ENCODE results near the gene BICRA.

BICRA gene

DNA sequence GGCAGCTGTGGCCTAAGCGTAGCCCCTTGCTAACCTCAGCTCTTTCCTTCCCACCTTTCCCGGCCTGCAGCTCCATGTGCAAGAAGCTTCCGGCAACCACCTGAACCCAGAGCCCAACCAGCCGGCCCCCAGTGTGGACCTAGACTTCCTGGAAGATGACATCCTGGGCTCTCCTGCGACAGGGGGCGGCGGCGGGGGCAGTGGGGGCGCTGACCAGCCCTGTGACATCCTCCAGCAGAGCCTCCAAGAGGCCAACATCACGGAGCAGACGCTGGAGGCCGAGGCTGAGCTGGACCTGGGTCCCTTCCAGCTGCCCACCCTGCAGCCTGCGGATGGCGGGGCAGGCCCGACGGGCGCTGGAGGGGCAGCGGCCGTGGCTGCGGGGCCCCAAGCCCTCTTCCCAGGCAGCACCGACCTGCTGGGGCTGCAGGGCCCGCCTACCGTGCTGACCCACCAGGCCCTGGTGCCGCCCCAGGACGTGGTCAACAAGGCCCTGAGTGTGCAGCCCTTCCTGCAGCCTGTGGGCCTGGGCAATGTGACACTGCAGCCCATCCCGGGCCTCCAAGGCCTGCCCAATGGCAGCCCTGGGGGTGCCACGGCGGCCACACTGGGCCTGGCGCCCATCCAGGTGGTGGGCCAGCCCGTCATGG, 70.4 kb downstream of the BICRA start:
- DNase-seq (ENCODE audit: low read depth), result no peak
- TF ChIP-seq, protein P1, sequence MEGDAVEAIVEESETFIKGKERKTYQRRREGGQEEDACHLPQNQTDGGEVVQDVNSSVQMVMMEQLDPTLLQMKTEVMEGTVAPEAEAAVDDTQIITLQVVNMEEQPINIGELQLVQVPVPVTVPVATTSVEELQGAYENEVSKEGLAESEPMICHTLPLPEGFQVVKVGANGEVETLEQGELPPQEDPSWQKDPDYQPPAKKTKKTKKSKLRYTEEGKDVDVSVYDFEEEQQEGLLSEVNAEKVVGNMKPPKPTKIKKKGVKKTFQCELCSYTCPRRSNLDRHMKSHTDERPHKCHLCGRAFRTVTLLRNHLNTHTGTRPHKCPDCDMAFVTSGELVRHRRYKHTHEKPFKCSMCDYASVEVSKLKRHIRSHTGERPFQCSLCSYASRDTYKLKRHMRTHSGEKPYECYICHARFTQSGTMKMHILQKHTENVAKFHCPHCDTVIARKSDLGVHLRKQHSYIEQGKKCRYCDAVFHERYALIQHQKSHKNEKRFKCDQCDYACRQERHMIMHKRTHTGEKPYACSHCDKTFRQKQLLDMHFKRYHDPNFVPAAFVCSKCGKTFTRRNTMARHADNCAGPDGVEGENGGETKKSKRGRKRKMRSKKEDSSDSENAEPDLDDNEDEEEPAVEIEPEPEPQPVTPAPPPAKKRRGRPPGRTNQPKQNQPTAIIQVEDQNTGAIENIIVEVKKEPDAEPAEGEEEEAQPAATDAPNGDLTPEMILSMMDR (conservative IDR thresholded peaks at IDR 0.05; ENCODE audit: control insufficient read depth, insufficient read depth, low read depth, low read length), result no peak
- no peak overlapping the region for H3K4me3 ChIP-seq (ENCODE audit: control insufficient read depth, low read depth, low read length)

DNA sequence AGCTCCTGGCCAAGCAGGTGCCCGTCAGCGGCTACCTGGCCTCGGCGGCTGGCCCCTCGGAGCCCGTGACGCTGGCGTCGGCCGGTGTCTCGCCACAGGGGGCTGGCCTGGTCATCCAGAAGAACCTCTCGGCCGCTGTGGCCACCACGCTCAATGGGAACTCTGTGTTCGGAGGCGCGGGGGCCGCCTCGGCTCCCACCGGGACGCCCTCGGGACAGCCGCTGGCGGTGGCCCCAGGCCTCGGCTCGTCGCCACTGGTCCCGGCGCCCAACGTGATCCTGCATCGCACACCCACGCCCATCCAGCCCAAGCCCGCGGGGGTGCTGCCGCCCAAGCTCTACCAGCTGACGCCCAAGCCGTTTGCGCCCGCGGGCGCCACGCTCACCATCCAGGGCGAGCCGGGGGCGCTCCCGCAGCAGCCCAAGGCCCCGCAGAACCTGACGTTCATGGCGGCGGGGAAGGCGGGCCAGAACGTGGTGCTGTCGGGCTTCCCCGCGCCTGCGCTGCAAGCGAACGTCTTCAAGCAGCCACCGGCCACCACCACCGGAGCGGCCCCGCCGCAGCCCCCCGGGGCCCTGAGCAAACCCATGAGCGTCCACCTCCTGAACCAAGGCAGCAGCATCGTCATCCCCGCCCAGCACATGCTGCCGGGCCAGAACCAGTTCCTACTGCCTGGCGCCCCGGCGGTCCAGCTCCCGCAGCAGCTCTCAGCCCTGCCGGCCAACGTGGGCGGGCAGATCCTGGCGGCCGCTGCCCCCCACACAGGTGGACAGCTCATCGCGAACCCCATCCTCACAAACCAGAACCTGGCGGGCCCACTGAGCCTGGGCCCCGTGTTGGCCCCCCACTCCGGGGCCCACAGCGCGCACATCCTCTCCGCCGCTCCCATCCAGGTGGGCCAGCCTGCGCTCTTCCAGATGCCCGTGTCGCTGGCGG, 71.3 kb downstream of the BICRA start:
- H3K4me3 ChIP-seq (ENCODE audit: control insufficient read depth, low read depth, low read length), result no peak overlapping the region
- TF ChIP-seq, protein P1 (conservative IDR thresholded peaks at IDR 0.05; ENCODE audit: control insufficient read depth, insufficient read depth, low read depth, low read length), result no peak
- DNase-seq (ENCODE audit: low read depth), result no peak

DNA sequence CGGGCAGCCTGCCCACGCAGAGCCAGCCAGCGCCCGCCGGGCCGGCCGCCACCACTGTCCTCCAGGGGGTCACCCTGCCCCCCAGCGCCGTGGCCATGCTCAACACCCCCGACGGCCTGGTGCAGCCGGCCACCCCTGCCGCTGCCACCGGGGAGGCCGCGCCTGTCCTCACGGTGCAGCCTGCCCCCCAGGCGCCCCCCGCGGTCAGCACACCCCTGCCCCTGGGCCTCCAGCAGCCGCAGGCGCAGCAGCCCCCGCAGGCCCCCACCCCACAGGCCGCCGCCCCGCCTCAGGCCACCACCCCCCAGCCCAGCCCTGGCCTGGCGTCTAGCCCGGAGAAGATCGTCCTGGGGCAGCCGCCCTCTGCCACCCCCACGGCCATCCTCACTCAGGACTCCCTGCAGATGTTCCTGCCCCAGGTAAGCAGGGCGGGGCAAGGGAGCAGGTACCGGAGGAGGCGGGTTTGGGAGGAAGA, 72.0 kb downstream of the BICRA start:
- no peak overlapping the region for H3K4me3 ChIP-seq (ENCODE audit: control insufficient read depth, low read depth, low read length)
- TF ChIP-seq, protein P1 (conservative IDR thresholded peaks at IDR 0.05; ENCODE audit: control insufficient read depth, insufficient read depth, low read depth, low read length), result no peak
- DNase-seq (ENCODE audit: low read depth), result no peak

DNA sequence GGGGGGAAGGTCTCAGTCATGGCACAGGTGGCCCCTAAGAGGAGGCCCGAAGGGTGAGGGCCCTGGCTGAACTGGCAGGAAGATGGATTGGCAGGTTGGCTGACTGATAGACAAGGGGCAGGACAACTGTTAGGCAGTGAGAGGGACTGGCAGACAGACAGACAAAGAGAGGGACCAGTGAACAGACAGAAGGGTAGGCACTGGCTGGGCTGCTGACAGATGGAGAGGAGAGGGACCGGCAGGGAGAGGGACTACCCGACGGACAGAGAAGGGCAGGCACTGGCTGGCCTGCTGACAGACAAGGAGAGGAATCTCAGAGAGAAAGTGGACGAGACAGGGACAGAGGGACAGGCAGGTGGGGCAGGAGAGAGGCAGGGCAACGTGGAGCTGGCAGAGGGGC, 72.5 kb downstream of the BICRA start:
- H3K4me3 ChIP-seq (ENCODE audit: control insufficient read depth, low read depth, low read length), result no peak overlapping the region
- DNase-seq (ENCODE audit: low read depth), result no peak
- TF ChIP-seq, protein P1 (conservative IDR thresholded peaks at IDR 0.05; ENCODE audit: control insufficient read depth, insufficient read depth, low read depth, low read length), result no peak

DNA sequence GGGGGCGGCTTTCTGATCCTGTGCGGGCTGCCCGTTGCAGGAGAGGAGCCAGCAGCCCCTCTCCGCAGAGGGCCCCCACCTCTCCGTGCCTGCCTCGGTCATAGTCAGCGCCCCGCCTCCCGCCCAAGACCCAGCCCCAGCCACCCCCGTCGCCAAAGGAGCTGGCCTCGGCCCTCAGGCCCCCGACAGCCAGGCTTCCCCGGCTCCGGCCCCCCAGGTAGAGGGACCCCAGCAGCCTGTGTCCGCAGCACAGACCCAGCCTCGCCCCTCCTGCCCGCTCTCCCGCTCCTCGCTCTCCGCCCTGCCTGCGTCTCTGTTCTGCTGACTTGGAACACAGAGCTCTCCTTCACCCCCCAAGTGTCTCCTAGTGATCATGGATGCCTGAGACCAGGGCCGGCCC, 73.0 kb downstream of the BICRA start:
- TF ChIP-seq, protein P1 (conservative IDR thresholded peaks at IDR 0.05; ENCODE audit: control insufficient read depth, insufficient read depth, low read depth, low read length), result no peak
- DNase-seq (ENCODE audit: low read depth), result no peak
- H3K4me3 ChIP-seq (ENCODE audit: control insufficient read depth, low read depth, low read length), result no peak overlapping the region

DNA sequence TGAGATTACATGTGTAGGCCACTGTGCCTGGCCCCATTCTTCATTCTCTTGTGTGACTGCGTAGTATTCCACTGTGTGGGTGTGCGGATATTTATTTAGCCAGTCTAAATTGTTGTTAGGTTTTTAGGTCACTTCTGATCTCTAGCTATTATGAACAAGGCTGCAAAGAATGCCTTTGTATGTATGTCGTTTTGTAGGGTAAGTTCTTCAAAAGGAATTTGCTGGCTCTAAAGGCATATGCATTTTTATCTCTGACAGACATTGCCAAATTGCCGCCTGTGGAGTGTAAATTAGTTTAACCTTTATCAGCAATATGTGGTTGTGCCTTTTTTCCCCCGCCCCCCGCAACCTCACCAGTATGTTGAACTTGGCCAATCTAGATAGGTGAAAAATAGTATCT, 74.0 kb downstream of the BICRA start:
- no peak overlapping the region for H3K4me3 ChIP-seq (ENCODE audit: control insufficient read depth, low read depth, low read length)
- TF ChIP-seq, protein P1 (conservative IDR thresholded peaks at IDR 0.05; ENCODE audit: control insufficient read depth, insufficient read depth, low read depth, low read length), result no peak
- DNase-seq (ENCODE audit: low read depth), result no peak
